K562 (cell line): ENCODE data around the gene FCHO1. TPM values are rescaled to one million over a fixed set of nuclear protein-coding genes. Genes with fewer than 3 reads are reported as not detected.

Experiments
- ATF1 ChIP-seq, 2 experiments: fragments of 450-650 bp in 1 of 2; IDR thresholded peaks; 2 replicates each; pipeline ENCODE4 v1.6.1; 2016; ENCODE audit warnings: missing compliant biosample characterization in 1 of 2, missing genetic modification characterization in 1 of 2
- BCOR ChIP-seq: fragments of 450-650 bp; IDR thresholded peaks from 2 replicates; pipeline ENCODE4 v1.6.1; 2016
- BRCA1 ChIP-seq, 2 experiments: fragments of 450-650 bp in 1 of 2; sonication (generic) in 1 of 2; formaldehyde crosslinking in 1 of 2; IDR thresholded peaks; 2 replicates each; pipeline versions ENCODE4 v1.5.0 to v1.6.1; 2017 to 2020; ENCODE audit warnings: mild to moderate bottlenecking in 1 of 2, missing genetic modification reagents in 1 of 2
- CREB1 ChIP-seq, 2 experiments: sonication (generic) in 1 of 2; formaldehyde crosslinking in 1 of 2; IDR thresholded peaks; 2 replicates each; pipeline versions ENCODE4 v1.6.1 to v1.8.0; 2012 to 2022; ENCODE audit warnings: inconsistent platforms in 1 of 2, mild to moderate bottlenecking in 1 of 2, missing genetic modification reagents in 1 of 2, moderate library complexity in 1 of 2
- CREB3 ChIP-seq: fragments of 450-650 bp; conservative IDR thresholded peaks from 2 replicates; pipeline ENCODE4 v1.6.1; 2016; ENCODE audit warnings: missing genetic modification characterization, low read depth, mild to moderate bottlenecking, missing compliant biosample characterization, moderate library complexity
- CREM ChIP-seq: IDR thresholded peaks from 2 replicates; pipeline ENCODE4 v1.6.1; 2014; ENCODE audit warnings: antibody characterized with exemption, low read depth
- EWSR1 ChIP-seq: fragments of 450-650 bp; IDR thresholded peaks from 2 replicates; pipeline ENCODE4 v1.6.1; 2018; ENCODE audit warnings: borderline replicate concordance, mild to moderate bottlenecking, low read depth, moderate library complexity; ENCODE audit not compliant: partially characterized antibody
- GABPA ChIP-seq: fragments of 200-800 bp; sonication (Bioruptor generic); conservative IDR thresholded peaks from 2 replicates; pipeline ENCODE4 v1.6.1; 2016; ENCODE audit warnings: low read depth, missing genetic modification characterization, missing compliant biosample characterization
- HMG20A ChIP-seq: fragments of 450-650 bp; formaldehyde crosslinking; conservative IDR thresholded peaks from 2 replicates; pipeline ENCODE4 v1.4.0; 2020; ENCODE audit warnings: mild to moderate bottlenecking, mixed read lengths
- HOMEZ ChIP-seq: fragments of 250-450 bp; sonication (Bioruptor Pico); IDR thresholded peaks from 2 replicates; pipeline ENCODE4 v1.4.0; 2020; ENCODE audit warnings: mild to moderate bottlenecking, moderate library complexity
- KDM1A ChIP-seq, 2 experiments: fragments of 450-650 bp; IDR thresholded peaks; 2 replicates each; pipeline ENCODE4 v1.6.1; 2016; ENCODE audit warnings: mild to moderate bottlenecking in 2 of 2
- MEF2D ChIP-seq: conservative IDR thresholded peaks from 2 replicates; pipeline ENCODE4 v1.6.1; 2016; ENCODE audit warnings: low read depth, missing genetic modification characterization, missing compliant biosample characterization
- NR2C1 ChIP-seq, 2 experiments: fragments of 450-650 bp; IDR thresholded peaks; 2 replicates each; pipeline ENCODE4 v1.6.1; 2017; ENCODE audit warnings: mild to moderate bottlenecking in 2 of 2, antibody characterized with exemption in 1 of 2, inconsistent platforms in 1 of 2, missing compliant biosample characterization in 1 of 2, missing genetic modification characterization in 1 of 2
- NR3C1 ChIP-seq: sonication (generic); formaldehyde crosslinking; IDR thresholded peaks from 2 replicates; pipeline ENCODE4 v1.8.1; 2022; ENCODE audit warnings: missing genetic modification reagents
- PHB2 ChIP-seq: fragments of 450-650 bp; IDR thresholded peaks from 2 replicates; pipeline ENCODE4 v1.6.1; 2017; ENCODE audit warnings: low read depth
- PHF21A ChIP-seq: fragments of 450-650 bp; IDR thresholded peaks from 2 replicates; pipeline ENCODE4 v1.6.1; 2017; ENCODE audit warnings: low read depth, borderline replicate concordance
- PYGO2 ChIP-seq: fragments of 450-650 bp; IDR thresholded peaks from 2 replicates; pipeline ENCODE4 v1.6.1; 2016; ENCODE audit warnings: mild to moderate bottlenecking, missing genetic modification characterization, moderate library complexity, missing compliant biosample characterization
- RBM25 ChIP-seq: fragments of 200-400 bp; formaldehyde crosslinking; IDR thresholded peaks from 2 replicates; pipeline ENCODE4 v1.6.1; 2018; ENCODE audit warnings: low read length, low read depth, moderate library complexity; ENCODE audit not compliant: severe bottlenecking
- RFX1 ChIP-seq: fragments of 450-650 bp; IDR thresholded peaks from 2 replicates; pipeline ENCODE4 v1.6.1; 2016; ENCODE audit warnings: mild to moderate bottlenecking, moderate library complexity
- ZNF12 ChIP-seq: sonication (generic); formaldehyde crosslinking; IDR thresholded peaks from 2 replicates; pipeline ENCODE4 v1.4.0; 2020; ENCODE audit warnings: mild to moderate bottlenecking, missing genetic modification reagents
- ZNF143 ChIP-seq: sonication (generic); formaldehyde crosslinking; IDR thresholded peaks from 2 replicates; pipeline ENCODE4 v1.9.0; 2022; ENCODE audit warnings: mild to moderate bottlenecking, missing genetic modification reagents
- ZNF436 ChIP-seq: fragments of 250-450, 450-650 bp; sonication (Bioruptor Pico); formaldehyde crosslinking; IDR thresholded peaks from 2 replicates; pipeline ENCODE4 v1.7.0; 2020; ENCODE audit warnings: mild to moderate bottlenecking
- ZNF76 ChIP-seq: fragments of 250-450 bp; sonication (Bioruptor Pico); IDR thresholded peaks from 2 replicates; pipeline ENCODE4 v1.4.0; 2020; ENCODE audit warnings: mild to moderate bottlenecking, moderate library complexity, borderline replicate concordance
- polyA plus RNA-seq, 8 experiments: library from polyadenylated mRNA; depleted of rRNA in 4 of 8; stranded (reverse) in 5 of 8; unstranded in 3 of 8; fragments of >200 nt; fragmentation: Nextera tagmentation in 2 of 8; fragmentation: Illumina TruSeq in 1 of 8; extraction: Ambion mirVana in 2 of 8; extraction: Trizol in 1 of 8; gene quantifications; 2 replicates each; pipeline versions ENCODE4 v1.2.1 to v1.2.3, GENCODE V29; 2011 to 2014; ENCODE audit warnings: inconsistent platforms in 1 of 8, missing spikeins in 1 of 8
- total RNA-seq, 7 experiments: library from RNA; depleted of rRNA in 6 of 7; stranded (reverse); fragments of >200 nt in 6 of 7; fragmentation: Illumina TruSeq in 2 of 7; extraction: Trizol in 2 of 7; gene quantifications; 2 replicates each; pipeline versions ENCODE4 v1.2.1 to v1.2.3, GENCODE V29; 2011 to 2021; ENCODE audit warnings: low replicate concordance in 1 of 7
- TF ChIP-seq, protein P1 (sequence below), 3 experiments: fragments of 200-800 bp in 1 of 3; sonication (Bioruptor generic) in 1 of 3; sonication (generic) in 1 of 3; formaldehyde crosslinking in 1 of 3; IDR thresholded peaks; 2 replicates each; pipeline versions ENCODE4 v1.6.1 to v1.8.0; 2016 to 2022; ENCODE audit warnings: mild to moderate bottlenecking in 2 of 3, missing compliant biosample characterization in 2 of 3, missing genetic modification characterization in 2 of 3, missing genetic modification reagents in 1 of 3

Gene FCHO1
- total and polyA plus RNA-seq, 9 of the 15 experiments (the other 6 are each of a cell fraction or from before 2014, with no cell fraction given): 0.21 to 58.9 (median 18.3) TPM

GRCh38 chr19:17834350-17835181 is 83.3 kb downstream of the FCHO1 start (continued):
- TF ChIP-seq, protein P1, sequence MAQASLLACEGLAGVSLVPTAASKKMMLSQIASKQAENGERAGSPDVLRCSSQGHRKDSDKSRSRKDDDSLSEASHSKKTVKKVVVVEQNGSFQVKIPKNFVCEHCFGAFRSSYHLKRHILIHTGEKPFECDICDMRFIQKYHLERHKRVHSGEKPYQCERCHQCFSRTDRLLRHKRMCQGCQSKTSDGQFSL (CRISPR knock-in tag; IDR thresholded peaks at IDR 0.05): 0 out of 2 replicates have a peak, but pooled peaks have one; percentile 21
- TF ChIP-seq, protein P1 (tag; IDR thresholded peaks at IDR 0.05): no peak
- TF ChIP-seq NR2C1 (IDR thresholded peaks at IDR 0.05) (peak; percentile 62; the same call in 1 of the 2 replicates), NR2C1 (tag; IDR thresholded peaks at IDR 0.05) (0 out of 2 replicates have a peak, but pooled peaks have one; percentile 27), GABPA (tag) (no peak), ZNF12 (CRISPR knock-in tag) (peak; percentile 99), EWSR1 (no peak), PHB2 (no peak), ZNF76 (no peak), PHF21A (no peak), HMG20A (CRISPR knock-in tag) (no peak), MEF2D (tag) (no peak), BCOR (peak; percentile 40; the same call in 1 of the 2 replicates), CREM (peak; percentile 64; the same call in 1 of the 2 replicates), ATF1 (CRISPR knock-in tag; IDR thresholded peaks at IDR 0.05) (no peak), ATF1 (tag; IDR thresholded peaks at IDR 0.05) (peak; percentile 50), NR3C1 (no peak), PYGO2 (tag) (no peak), CREB1 (IDR thresholded peaks at IDR 0.05) (peak; percentile 52; the same call in 1 of the 2 replicates), CREB1 (CRISPR knock-in tag; IDR thresholded peaks at IDR 0.05) (no peak; the same call in 1 of the 2 replicates), BRCA1 (IDR thresholded peaks at IDR 0.05) (no peak), BRCA1 (CRISPR knock-in tag; IDR thresholded peaks at IDR 0.05) (no peak), CREB3 (tag) (no peak), ZNF143 (CRISPR knock-in tag) (no peak), HOMEZ (CRISPR knock-in tag) (no peak), KDM1A (IDR thresholded peaks at IDR 0.05) (no peak), RBM25 (no peak), RFX1 (no peak), ZNF436 (CRISPR knock-in tag) (no peak)
